GM20000 (cell line): ENCODE measurements around the gene LCA5L.
"Not testable (repeated sequence)": the region's sequence is repeated elsewhere in the genome, so short reads cannot be mapped to it uniquely, and the experiment has no call there.

Source experiments
- DNase-seq: peaks from one replicate; pipeline ENCODE4 v3.0.0; 2012; ENCODE audit warnings: low spot score
- TF ChIP-seq, protein P1 (sequence below): IDR thresholded peaks from 2 replicates; pipeline ENCODE4 v1.5.1; 2012; ENCODE audit warnings: mild to moderate bottlenecking, control low read depth; ENCODE audit errors: extremely low read depth, missing control alignments

Gene LCA5L

DNA sequence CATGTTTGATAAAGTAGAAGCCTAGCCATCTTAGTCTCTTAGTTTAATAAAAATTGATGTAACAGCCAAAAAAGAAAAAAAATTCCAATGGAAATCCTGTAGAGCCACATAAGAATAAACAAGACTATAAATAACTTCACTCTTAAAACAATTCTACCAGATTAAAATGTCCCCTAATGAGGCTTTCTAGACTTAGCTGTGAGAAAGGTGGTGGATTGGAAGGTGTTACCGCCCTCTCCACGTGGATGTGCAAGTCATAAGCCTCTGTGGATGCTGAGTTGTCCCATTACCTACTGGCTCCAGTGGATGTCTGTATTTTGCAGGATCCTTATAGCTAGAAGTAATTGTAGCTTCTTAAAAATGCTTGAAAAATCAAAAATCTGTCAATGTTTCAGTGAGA lies 14.6 kb downstream of the LCA5L start:
- TF ChIP-seq, protein P1, sequence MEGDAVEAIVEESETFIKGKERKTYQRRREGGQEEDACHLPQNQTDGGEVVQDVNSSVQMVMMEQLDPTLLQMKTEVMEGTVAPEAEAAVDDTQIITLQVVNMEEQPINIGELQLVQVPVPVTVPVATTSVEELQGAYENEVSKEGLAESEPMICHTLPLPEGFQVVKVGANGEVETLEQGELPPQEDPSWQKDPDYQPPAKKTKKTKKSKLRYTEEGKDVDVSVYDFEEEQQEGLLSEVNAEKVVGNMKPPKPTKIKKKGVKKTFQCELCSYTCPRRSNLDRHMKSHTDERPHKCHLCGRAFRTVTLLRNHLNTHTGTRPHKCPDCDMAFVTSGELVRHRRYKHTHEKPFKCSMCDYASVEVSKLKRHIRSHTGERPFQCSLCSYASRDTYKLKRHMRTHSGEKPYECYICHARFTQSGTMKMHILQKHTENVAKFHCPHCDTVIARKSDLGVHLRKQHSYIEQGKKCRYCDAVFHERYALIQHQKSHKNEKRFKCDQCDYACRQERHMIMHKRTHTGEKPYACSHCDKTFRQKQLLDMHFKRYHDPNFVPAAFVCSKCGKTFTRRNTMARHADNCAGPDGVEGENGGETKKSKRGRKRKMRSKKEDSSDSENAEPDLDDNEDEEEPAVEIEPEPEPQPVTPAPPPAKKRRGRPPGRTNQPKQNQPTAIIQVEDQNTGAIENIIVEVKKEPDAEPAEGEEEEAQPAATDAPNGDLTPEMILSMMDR, result no peak
- no peak for DNase-seq

DNA sequence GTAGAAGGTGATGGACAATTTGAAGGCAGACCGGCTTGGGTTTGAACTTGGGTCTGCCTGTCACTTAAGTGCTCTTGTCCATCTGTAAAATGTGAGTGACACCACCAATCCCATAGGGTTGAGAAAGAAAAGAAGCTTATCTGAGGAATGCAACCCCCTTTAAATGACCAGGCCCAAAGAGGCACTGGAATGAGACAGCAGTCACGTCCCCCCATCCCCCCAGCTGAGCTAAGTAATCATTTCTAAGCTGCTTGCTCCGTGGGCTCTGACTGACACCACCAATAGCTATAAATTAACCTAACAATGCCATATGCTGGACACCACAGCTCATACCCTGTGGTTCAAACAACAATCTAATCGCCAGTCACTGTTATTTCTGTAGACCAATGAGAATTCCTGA lies 15.1 kb downstream of the LCA5L start:
- TF ChIP-seq, protein P1, result no peak
- DNase-seq, result no peak

DNA sequence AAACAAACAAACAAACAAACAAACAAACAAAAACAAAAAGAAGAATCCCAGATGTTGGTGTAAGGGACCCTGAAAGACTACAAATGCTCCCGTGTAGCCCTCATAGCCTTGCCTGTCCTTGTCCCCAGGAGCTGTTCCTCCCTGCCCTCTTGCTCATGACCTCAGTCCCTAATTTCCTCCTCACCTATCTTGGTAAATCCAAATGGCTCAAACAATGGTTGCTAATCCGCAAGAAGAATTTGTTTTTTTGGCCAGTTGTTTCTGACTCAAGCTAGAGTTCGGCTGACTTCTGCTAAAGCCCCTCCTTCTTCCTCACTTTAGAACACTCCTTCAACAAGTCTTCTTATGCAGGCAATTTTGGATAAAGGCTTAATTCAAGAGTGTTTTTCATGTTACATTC lies 15.6 kb downstream of the LCA5L start:
- TF ChIP-seq, protein P1, result no peak
- DNase-seq, result no peak

DNA sequence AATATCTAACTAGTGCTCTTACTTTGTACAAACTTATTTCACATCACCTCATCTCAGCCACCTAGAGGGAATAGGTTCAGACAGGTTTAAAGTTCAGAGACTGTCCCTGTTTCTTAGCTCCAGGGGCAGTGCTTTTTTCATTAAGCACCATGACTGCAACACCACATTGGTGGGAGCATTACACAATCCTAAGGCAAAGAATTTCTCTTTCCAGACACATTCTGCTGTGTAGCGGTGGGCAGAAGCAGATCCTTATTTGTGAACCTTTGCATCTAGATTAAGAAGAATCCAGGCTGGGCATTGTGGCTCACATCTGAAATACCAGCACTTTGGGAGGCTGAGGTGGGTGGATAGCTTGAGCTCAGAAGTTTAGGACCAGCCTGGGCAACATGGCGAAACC lies 16.1 kb downstream of the LCA5L start:
- TF ChIP-seq, protein P1, result no peak

DNA sequence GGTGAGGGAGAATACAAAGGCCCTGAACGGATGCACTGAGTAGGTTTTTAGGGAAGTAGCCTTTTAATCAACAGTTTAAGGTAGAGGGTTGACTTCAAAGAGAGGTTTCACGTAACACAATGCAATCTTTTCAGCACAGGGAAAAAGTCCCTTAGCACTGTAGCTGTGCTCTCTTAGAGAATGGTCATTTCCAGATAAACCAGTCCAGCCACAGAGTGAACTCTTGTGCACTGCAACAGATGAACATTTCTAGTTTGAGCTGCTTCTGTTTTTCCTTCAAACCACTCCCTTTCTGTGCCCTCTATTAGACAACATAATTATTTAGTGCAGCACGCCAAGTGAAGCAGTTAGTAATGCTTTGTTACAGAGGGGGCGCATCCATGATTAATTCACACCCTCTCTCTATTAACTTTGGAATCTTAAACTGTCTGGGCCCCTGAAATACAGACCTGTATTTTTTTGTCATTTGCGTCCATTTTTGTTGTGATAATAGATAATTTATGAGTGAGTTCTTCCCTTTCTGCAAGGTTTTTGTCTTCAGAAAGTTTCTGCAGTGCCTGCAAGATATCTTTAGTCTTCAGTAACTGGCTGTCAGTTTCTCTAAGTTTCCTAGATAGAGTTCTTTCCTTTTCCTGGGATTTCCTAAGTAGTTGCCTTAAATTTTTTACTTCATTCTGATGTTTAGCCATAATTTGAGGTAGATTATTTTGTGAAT lies 22.9 kb downstream of the LCA5L start:
- peak; percentile 17 for DNase-seq
- TF ChIP-seq, protein P1, result no peak

More for the DNA sequence above, 16.1 kb downstream of the LCA5L start:
- DNase-seq, result no peak

DNA sequence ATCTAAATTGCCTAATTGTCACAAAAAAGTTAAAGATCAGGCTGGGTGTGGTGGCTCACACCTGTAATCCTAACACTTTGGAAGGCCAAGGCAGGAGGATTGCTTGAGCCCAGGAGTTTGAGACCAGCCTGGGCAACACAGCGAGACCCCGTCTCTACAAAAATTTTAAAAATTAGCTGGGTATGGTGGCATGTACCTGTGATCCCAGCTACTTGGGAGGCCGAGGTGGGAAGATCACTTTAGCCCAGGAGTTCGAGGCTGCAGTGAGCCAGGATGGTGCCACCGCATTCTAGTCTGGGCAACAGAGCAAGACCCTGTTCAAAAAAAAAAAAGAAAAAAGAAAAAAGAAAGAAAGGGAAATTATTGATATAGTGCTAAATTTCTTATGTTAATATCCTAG lies 26.4 kb downstream of the LCA5L start:
- not testable (repeated sequence) for DNase-seq

DNA sequence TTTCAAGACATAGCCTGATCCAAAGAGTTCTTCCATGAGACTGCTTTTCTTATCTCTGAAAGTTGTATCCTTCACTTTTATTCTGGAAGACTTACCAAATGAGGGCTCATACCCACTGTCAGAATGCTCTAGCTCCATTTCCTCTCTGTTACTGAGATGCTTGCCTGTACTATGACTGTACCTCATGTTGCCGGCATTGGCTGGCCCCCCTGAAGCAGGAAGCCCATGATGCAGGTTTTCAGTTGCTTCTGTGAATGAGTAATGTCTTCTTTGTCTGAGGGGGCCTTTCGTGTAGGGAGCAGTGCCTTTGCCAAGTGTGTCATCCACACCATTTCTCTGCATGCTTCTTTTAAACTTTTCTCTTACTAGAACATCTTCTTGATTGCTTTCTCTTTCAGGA lies 39.5 kb downstream of the LCA5L start:
- TF ChIP-seq, protein P1, result no peak

DNA sequence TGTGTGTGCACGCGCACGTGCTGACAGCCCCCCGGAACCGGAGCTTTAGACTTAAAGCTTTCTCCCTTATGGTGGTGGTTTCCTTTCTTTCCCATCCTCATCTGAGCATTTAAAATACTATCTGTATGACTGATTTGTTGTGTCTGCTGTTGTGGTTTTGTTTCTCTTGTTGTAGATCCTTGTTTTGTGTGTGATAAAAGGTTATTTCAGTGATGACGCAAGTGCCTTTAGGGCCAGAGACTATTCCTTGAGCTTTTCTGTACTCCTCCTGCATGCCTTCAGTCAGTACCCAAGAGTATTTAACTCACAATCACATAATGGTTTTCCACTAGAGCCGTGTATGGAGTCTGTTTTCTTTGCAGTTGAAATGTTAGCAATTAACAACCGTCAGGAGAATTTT lies 45.4 kb downstream of the LCA5L start:
- TF ChIP-seq, protein P1, result no peak
- no peak for DNase-seq

More for the DNA sequence above, 39.5 kb downstream of the LCA5L start:
- DNase-seq, result no peak
